ENCODE results near the gene ZNF205.

DNA sequence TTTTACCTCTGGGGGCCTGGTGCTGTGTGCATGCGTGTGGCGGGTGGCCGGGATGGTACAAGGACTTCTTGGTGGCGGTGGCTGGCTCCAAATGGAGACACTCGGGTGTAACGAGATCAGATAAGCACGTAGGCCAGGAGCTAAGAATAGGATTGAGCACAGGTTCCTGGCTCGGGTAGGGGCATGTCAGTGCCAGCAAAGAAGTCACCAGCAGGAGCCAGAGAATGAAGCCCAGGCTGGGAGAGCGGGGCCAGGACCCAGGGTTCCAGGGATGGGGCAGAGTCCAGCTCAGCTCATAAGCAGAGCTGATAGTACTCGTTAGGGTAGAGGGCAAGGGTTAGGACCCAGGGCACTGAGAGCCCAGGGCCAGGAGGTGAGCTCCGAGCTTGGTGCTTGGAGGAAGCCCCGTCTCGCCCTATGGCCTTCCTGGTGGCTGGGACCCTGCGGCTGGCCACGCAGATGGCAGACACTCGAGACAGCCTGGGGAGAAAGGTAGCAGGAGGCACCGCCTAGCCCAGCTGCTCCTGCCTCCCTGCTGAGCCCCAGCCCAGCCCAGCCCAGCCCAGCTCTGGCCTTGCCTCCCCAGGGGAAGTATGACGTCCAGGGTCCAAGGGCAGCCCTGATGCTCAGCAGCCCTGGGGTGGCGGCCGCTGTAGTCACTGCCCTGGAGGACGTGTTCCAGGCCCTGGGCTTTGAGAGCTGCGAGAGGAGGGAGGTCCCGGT is 31.4 kb downstream of the ZNF205 start:
- TF ChIP-seq, protein P1, sequence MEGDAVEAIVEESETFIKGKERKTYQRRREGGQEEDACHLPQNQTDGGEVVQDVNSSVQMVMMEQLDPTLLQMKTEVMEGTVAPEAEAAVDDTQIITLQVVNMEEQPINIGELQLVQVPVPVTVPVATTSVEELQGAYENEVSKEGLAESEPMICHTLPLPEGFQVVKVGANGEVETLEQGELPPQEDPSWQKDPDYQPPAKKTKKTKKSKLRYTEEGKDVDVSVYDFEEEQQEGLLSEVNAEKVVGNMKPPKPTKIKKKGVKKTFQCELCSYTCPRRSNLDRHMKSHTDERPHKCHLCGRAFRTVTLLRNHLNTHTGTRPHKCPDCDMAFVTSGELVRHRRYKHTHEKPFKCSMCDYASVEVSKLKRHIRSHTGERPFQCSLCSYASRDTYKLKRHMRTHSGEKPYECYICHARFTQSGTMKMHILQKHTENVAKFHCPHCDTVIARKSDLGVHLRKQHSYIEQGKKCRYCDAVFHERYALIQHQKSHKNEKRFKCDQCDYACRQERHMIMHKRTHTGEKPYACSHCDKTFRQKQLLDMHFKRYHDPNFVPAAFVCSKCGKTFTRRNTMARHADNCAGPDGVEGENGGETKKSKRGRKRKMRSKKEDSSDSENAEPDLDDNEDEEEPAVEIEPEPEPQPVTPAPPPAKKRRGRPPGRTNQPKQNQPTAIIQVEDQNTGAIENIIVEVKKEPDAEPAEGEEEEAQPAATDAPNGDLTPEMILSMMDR (IDR thresholded peaks at IDR 0.05): no peak
- no peak for TF ChIP-seq ZFX (IDR thresholded peaks at IDR 0.05; ENCODE audit: borderline replicate concordance)

All from 22Rv1 (cell line).